K562 (cell line): Measurements from ENCODE around the gene CFAP221.

Experiments
- CTCF ChIP-seq, 3 experiments: IDR thresholded peaks in 2 of 3; conservative IDR thresholded peaks in 1 of 3; 2 replicates each; pipeline ENCODE4 v1.5.1; 2011 to 2012; ENCODE audit warnings: low read length in 3 of 3, mild to moderate bottlenecking in 3 of 3, control low read depth in 2 of 3, improper control_type of control experiment in 1 of 3, inconsistent platforms in 1 of 3, low read depth in 1 of 3, mixed read lengths in 1 of 3, moderate library complexity in 1 of 3; ENCODE audit not compliant: insufficient read depth in 2 of 3
- PKNOX1 ChIP-seq: fragments of 450-650 bp; IDR thresholded peaks from 2 replicates; pipeline ENCODE4 v1.6.1; 2016

- TF ChIP-seq PKNOX1 (no peak), CTCF (IDR thresholded peaks at IDR 0.05 in 2 of 3, conservative IDR thresholded peaks at IDR 0.05 in 1 of 3; ENCODE audit: insufficient read depth in 2 of 3, low read depth in 1 of 3, low read length in 3 of 3) (no peak)
Measured at GRCh38 chr2:119583291-119583690, 39.0 kb downstream of the CFAP221 start.
